Measurements from ENCODE around the gene PI4KA.

PI4KA gene

GRCh38 chr22:20877715-20878114 is 19.1 kb upstream of the PI4KA start:
- no peak overlapping the region for H3K27ac ChIP-seq (ENCODE audit: low read depth, low read length, severe bottlenecking)
- H3K9me3 ChIP-seq (ENCODE audit: control insufficient read depth, low read length) = no peaks in the 10 kb centered on the region
- H3K4me3 ChIP-seq (ENCODE audit: extremely low read depth, insufficient read depth, low read length, poor library complexity, severe bottlenecking) = no peak overlapping the region
- peaks cover 51% of the 10 kb centered on the region for H3K36me3 ChIP-seq (ENCODE audit: control insufficient read depth, insufficient read depth, low read length)
- WGBS, 2 experiments (ENCODE audit: insufficient coverage in 2 of 2) = 90 to 100% methylated on average over 2 to 3 of the region's 3 CpGs
- H3K4me1 ChIP-seq (ENCODE audit: control insufficient read depth, insufficient read depth, low read length, poor library complexity, severe bottlenecking) = no peaks in the 10 kb centered on the region

GRCh38 chr22:20875296-20875695 is 16.7 kb upstream of the PI4KA start:
- H3K4me3 ChIP-seq (ENCODE audit: extremely low read depth, insufficient read depth, low read length, poor library complexity, severe bottlenecking) = no peak overlapping the region
- peaks cover 45% of the 10 kb centered on the region for H3K36me3 ChIP-seq (ENCODE audit: control insufficient read depth, insufficient read depth, low read length)
- H3K27ac ChIP-seq (ENCODE audit: low read depth, low read length, severe bottlenecking) = no peak overlapping the region
- H3K4me1 ChIP-seq (ENCODE audit: control insufficient read depth, insufficient read depth, low read length, poor library complexity, severe bottlenecking) = no peaks in the 10 kb centered on the region
- WGBS, 2 experiments (ENCODE audit: insufficient coverage in 2 of 2) = 85% methylated on average over 1 of the region's 1 CpG; no CpG with 5 or more reads in 1 of the 2 experiments
- H3K9me3 ChIP-seq (ENCODE audit: control insufficient read depth, low read length) = no peaks in the 10 kb centered on the region

- Histone ChIP-seq H3K9me3 (ENCODE audit: control insufficient read depth, low read length) (no peaks in the 10 kb centered on the region), H3K27ac (ENCODE audit: low read depth, low read length, severe bottlenecking) (no peak overlapping the region), H3K36me3 (ENCODE audit: control insufficient read depth, insufficient read depth, low read length) (peaks cover 46% of the 10 kb centered on the region), H3K4me1 (ENCODE audit: control insufficient read depth, insufficient read depth, low read length, poor library complexity, severe bottlenecking) (no peaks in the 10 kb centered on the region), H3K4me3 (ENCODE audit: extremely low read depth, insufficient read depth, low read length, poor library complexity, severe bottlenecking) (no peak overlapping the region)
- WGBS, 2 experiments (ENCODE audit: insufficient coverage in 2 of 2) = 100% methylated on average over 1 to 2 of the region's 3 CpGs
These were observed 14.6 kb upstream of the PI4KA start for GRCh38 chr22:20873214-20873613.

GRCh38 chr22:20869234-20869633 is 10.6 kb upstream of the PI4KA start:
- 100% methylated on average over 2 of the region's 2 CpGs for WGBS, 2 experiments (ENCODE audit: insufficient coverage in 2 of 2)
- H3K4me3 ChIP-seq (ENCODE audit: extremely low read depth, insufficient read depth, low read length, poor library complexity, severe bottlenecking) = no peak overlapping the region
- H3K4me1 ChIP-seq (ENCODE audit: control insufficient read depth, insufficient read depth, low read length, poor library complexity, severe bottlenecking) = peaks cover 29% of the 10 kb centered on the region
- H3K27ac ChIP-seq (ENCODE audit: low read depth, low read length, severe bottlenecking) = no peak overlapping the region
- no peaks in the 10 kb centered on the region for H3K9me3 ChIP-seq (ENCODE audit: control insufficient read depth, low read length)
- peaks cover 25% of the 10 kb centered on the region for H3K36me3 ChIP-seq (ENCODE audit: control insufficient read depth, insufficient read depth, low read length)

GRCh38 chr22:20868025-20868962 is 9.7 kb upstream of the PI4KA start:
- H3K4me3 ChIP-seq (ENCODE audit: extremely low read depth, insufficient read depth, low read length, poor library complexity, severe bottlenecking) = no peak overlapping the region
- H3K4me1 ChIP-seq (ENCODE audit: control insufficient read depth, insufficient read depth, low read length, poor library complexity, severe bottlenecking) = peaks cover 29% of the 10 kb centered on the region
- H3K36me3 ChIP-seq (ENCODE audit: control insufficient read depth, insufficient read depth, low read length) = peaks cover 24% of the 10 kb centered on the region
- peak overlapping the region; percentile 86 for H3K27ac ChIP-seq (ENCODE audit: low read depth, low read length, severe bottlenecking)
- 97% methylated on average over 3 to 5 of the region's 7 CpGs for WGBS, 2 experiments (ENCODE audit: insufficient coverage in 2 of 2)
- no peaks in the 10 kb centered on the region for H3K9me3 ChIP-seq (ENCODE audit: control insufficient read depth, low read length)

- H3K4me1 ChIP-seq (ENCODE audit: control insufficient read depth, insufficient read depth, low read length, poor library complexity, severe bottlenecking) = peaks cover 29% of the 10 kb centered on the region
- H3K4me3 ChIP-seq (ENCODE audit: extremely low read depth, insufficient read depth, low read length, poor library complexity, severe bottlenecking) = no peak overlapping the region
- WGBS, 2 experiments (ENCODE audit: insufficient coverage in 2 of 2) = 87 to 92% methylated on average over 4 to 7 of the region's 11 CpGs
- peaks cover 29% of the 10 kb centered on the region for H3K36me3 ChIP-seq (ENCODE audit: control insufficient read depth, insufficient read depth, low read length)
- H3K27ac ChIP-seq (ENCODE audit: low read depth, low read length, severe bottlenecking) = peak overlapping the region; percentile 86
- H3K9me3 ChIP-seq (ENCODE audit: control insufficient read depth, low read length) = no peaks in the 10 kb centered on the region
These were observed 8.8 kb upstream of the PI4KA start for GRCh38 chr22:20867179-20868024.

GRCh38 chr22:20866736-20867135 is 8.1 kb upstream of the PI4KA start:
- peak overlapping the region; percentile 86 for H3K27ac ChIP-seq (ENCODE audit: low read depth, low read length, severe bottlenecking)
- peaks cover 29% of the 10 kb centered on the region for H3K4me1 ChIP-seq (ENCODE audit: control insufficient read depth, insufficient read depth, low read length, poor library complexity, severe bottlenecking)
- WGBS, 2 experiments (ENCODE audit: insufficient coverage in 2 of 2) = 92 to 94% methylated on average over 2 to 3 of the region's 5 CpGs
- no peak overlapping the region for H3K4me3 ChIP-seq (ENCODE audit: extremely low read depth, insufficient read depth, low read length, poor library complexity, severe bottlenecking)
- H3K36me3 ChIP-seq (ENCODE audit: control insufficient read depth, insufficient read depth, low read length) = peaks cover 35% of the 10 kb centered on the region
- H3K9me3 ChIP-seq (ENCODE audit: control insufficient read depth, low read length) = no peaks in the 10 kb centered on the region

GRCh38 chr22:20865875-20866445 is 7.3 kb upstream of the PI4KA start:
- Histone ChIP-seq H3K4me3 (ENCODE audit: extremely low read depth, insufficient read depth, low read length, poor library complexity, severe bottlenecking) (no peak overlapping the region), H3K36me3 (ENCODE audit: control insufficient read depth, insufficient read depth, low read length) (peaks cover 30% of the 10 kb centered on the region), H3K4me1 (ENCODE audit: control insufficient read depth, insufficient read depth, low read length, poor library complexity, severe bottlenecking) (peaks cover 29% of the 10 kb centered on the region), H3K9me3 (ENCODE audit: control insufficient read depth, low read length) (no peaks in the 10 kb centered on the region), H3K27ac (ENCODE audit: low read depth, low read length, severe bottlenecking) (no peak overlapping the region)
- 93 to 100% methylated on average over 6 to 7 of the region's 8 CpGs for WGBS, 2 experiments (ENCODE audit: insufficient coverage in 2 of 2)

- Histone ChIP-seq H3K9me3 (ENCODE audit: control insufficient read depth, low read length) (no peaks in the 10 kb centered on the region), H3K4me3 (ENCODE audit: extremely low read depth, insufficient read depth, low read length, poor library complexity, severe bottlenecking) (no peak overlapping the region), H3K4me1 (ENCODE audit: control insufficient read depth, insufficient read depth, low read length, poor library complexity, severe bottlenecking) (peaks cover 29% of the 10 kb centered on the region), H3K27ac (ENCODE audit: low read depth, low read length, severe bottlenecking) (no peak overlapping the region), H3K36me3 (ENCODE audit: control insufficient read depth, insufficient read depth, low read length) (peaks cover 23% of the 10 kb centered on the region)
- WGBS, 2 experiments (ENCODE audit: insufficient coverage in 2 of 2) = 75 to 100% methylated on average over 1 to 2 of the region's 3 CpGs
These were observed 6.7 kb upstream of the PI4KA start for GRCh38 chr22:20865331-20865730.

GRCh38 chr22:20864186-20864908 is 5.7 kb upstream of the PI4KA start:
- peaks cover 22% of the 10 kb centered on the region for H3K36me3 ChIP-seq (ENCODE audit: control insufficient read depth, insufficient read depth, low read length)
- no peak overlapping the region for H3K27ac ChIP-seq (ENCODE audit: low read depth, low read length, severe bottlenecking)
- peaks cover 32% of the 10 kb centered on the region for H3K4me1 ChIP-seq (ENCODE audit: control insufficient read depth, insufficient read depth, low read length, poor library complexity, severe bottlenecking)
- no peak overlapping the region for H3K4me3 ChIP-seq (ENCODE audit: extremely low read depth, insufficient read depth, low read length, poor library complexity, severe bottlenecking)
- H3K9me3 ChIP-seq (ENCODE audit: control insufficient read depth, low read length) = no peaks in the 10 kb centered on the region
- WGBS, 2 experiments (ENCODE audit: insufficient coverage in 2 of 2) = 90 to 98% methylated on average over 7 to 10 of the region's 12 CpGs

Measured in mesodermal cell (in vitro differentiated cells).